ENCODE results near the gene FZD2.

DNA sequence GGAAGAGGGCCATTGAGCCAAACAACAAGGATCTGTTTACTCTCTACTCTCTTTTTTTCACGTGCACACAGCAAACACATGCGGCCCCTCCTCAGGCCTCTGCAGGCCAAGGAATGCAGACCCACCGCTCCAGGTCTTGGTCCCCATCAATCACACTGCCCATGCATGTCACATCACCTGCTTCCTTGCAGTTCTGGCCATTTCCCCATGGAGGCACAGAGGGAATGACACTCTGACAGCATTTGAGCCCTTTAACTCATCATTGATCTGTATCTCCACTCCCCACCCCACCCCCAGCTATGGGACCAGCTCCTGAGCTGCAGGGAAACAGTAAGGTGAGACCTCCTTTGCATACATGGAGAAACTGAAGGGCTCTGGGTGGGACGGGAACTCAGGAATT lies 53.0 kb downstream of the FZD2 start:
- TF ChIP-seq, protein P1, sequence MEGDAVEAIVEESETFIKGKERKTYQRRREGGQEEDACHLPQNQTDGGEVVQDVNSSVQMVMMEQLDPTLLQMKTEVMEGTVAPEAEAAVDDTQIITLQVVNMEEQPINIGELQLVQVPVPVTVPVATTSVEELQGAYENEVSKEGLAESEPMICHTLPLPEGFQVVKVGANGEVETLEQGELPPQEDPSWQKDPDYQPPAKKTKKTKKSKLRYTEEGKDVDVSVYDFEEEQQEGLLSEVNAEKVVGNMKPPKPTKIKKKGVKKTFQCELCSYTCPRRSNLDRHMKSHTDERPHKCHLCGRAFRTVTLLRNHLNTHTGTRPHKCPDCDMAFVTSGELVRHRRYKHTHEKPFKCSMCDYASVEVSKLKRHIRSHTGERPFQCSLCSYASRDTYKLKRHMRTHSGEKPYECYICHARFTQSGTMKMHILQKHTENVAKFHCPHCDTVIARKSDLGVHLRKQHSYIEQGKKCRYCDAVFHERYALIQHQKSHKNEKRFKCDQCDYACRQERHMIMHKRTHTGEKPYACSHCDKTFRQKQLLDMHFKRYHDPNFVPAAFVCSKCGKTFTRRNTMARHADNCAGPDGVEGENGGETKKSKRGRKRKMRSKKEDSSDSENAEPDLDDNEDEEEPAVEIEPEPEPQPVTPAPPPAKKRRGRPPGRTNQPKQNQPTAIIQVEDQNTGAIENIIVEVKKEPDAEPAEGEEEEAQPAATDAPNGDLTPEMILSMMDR (IDR thresholded peaks at IDR 0.05): no peak
- TF ChIP-seq POLR2AphosphoS5 (IDR thresholded peaks at IDR 0.05): no peak
